ENCODE results near the gene SGCB.

Gene SGCB

GRCh38 chr4:52006887-52007286, 31.2 kb downstream of the SGCB start:
- H3K9me2 ChIP-seq (replicated peaks; ENCODE audit: insufficient read depth, low read length), result no peaks in the 10 kb centered on the region
- H3K4me3 ChIP-seq (ENCODE audit: insufficient read depth, low read length, poor library complexity, severe bottlenecking), result no peak overlapping the region
- H3K27ac ChIP-seq (ENCODE audit: low read depth, low read length), result no peak overlapping the region
- no peak overlapping the region for H2AFZ ChIP-seq (ENCODE audit: low read depth, low read length, severe bottlenecking)
- no peaks in the 10 kb centered on the region for H3K27me3 ChIP-seq (ENCODE audit: low read length)
- H3K9me3 ChIP-seq (ENCODE audit: insufficient read depth, low read length), result no peaks in the 10 kb centered on the region
- TF ChIP-seq CTCF (IDR thresholded peaks at IDR 0.05; ENCODE audit: insufficient read depth, low read length, poor library complexity, severe bottlenecking), result no peak
- no peak for TF ChIP-seq EZH2phosphoT487 (conservative IDR thresholded peaks at IDR 0.05; ENCODE audit: low read length)
- H3K79me2 ChIP-seq (ENCODE audit: insufficient read depth, low read length), result no peaks in the 10 kb centered on the region
- H3K9ac ChIP-seq (ENCODE audit: low read length), result no peak overlapping the region
- H4K20me1 ChIP-seq (ENCODE audit: low read depth, low read length), result no peaks in the 10 kb centered on the region
- no peaks in the 10 kb centered on the region for H3K36me3 ChIP-seq (ENCODE audit: low read length)
- H3K4me2 ChIP-seq (ENCODE audit: low read depth, low read length, poor library complexity, severe bottlenecking), result no peak overlapping the region
- H3F3A ChIP-seq (ENCODE audit: insufficient read depth), result no peaks in the 10 kb centered on the region

- H3F3A ChIP-seq (ENCODE audit: insufficient read depth), result no peaks in the 10 kb centered on the region
Observed at GRCh38 chr4:52005604-52006273, 32.4 kb downstream of the SGCB start.

GRCh38 chr4:52004414-52004813, 33.7 kb downstream of the SGCB start:
- H3K27ac ChIP-seq (ENCODE audit: low read depth, low read length), result no peak overlapping the region
- no peak for TF ChIP-seq CTCF (IDR thresholded peaks at IDR 0.05; ENCODE audit: insufficient read depth, low read length, poor library complexity, severe bottlenecking)
- TF ChIP-seq EZH2phosphoT487 (conservative IDR thresholded peaks at IDR 0.05; ENCODE audit: low read length), result no peak
- H3K36me3 ChIP-seq (ENCODE audit: low read length), result no peaks in the 10 kb centered on the region
- no peaks in the 10 kb centered on the region for H3K9me2 ChIP-seq (replicated peaks; ENCODE audit: insufficient read depth, low read length)
- H3K4me2 ChIP-seq (ENCODE audit: low read depth, low read length, poor library complexity, severe bottlenecking), result no peak overlapping the region
- H2AFZ ChIP-seq (ENCODE audit: low read depth, low read length, severe bottlenecking), result no peak overlapping the region
- H3K27me3 ChIP-seq (ENCODE audit: low read length), result no peaks in the 10 kb centered on the region
- H3K9me3 ChIP-seq (ENCODE audit: insufficient read depth, low read length), result no peaks in the 10 kb centered on the region
- no peak overlapping the region for H3K4me3 ChIP-seq (ENCODE audit: insufficient read depth, low read length, poor library complexity, severe bottlenecking)
- H3F3A ChIP-seq (ENCODE audit: insufficient read depth), result no peaks in the 10 kb centered on the region
- H3K79me2 ChIP-seq (ENCODE audit: insufficient read depth, low read length), result no peaks in the 10 kb centered on the region
- no peak overlapping the region for H3K9ac ChIP-seq (ENCODE audit: low read length)
- no peaks in the 10 kb centered on the region for H4K20me1 ChIP-seq (ENCODE audit: low read depth, low read length)

More at GRCh38 chr4:52005604-52006273, 32.4 kb downstream of the SGCB start:
- H3K36me3 ChIP-seq (ENCODE audit: low read length), result no peaks in the 10 kb centered on the region
- H3K9ac ChIP-seq (ENCODE audit: low read length), result no peak overlapping the region
- H3K4me2 ChIP-seq (ENCODE audit: low read depth, low read length, poor library complexity, severe bottlenecking), result no peak overlapping the region
- no peaks in the 10 kb centered on the region for H3K9me3 ChIP-seq (ENCODE audit: insufficient read depth, low read length)
- H3K27ac ChIP-seq (ENCODE audit: low read depth, low read length), result no peak overlapping the region
- no peak overlapping the region for H3K4me3 ChIP-seq (ENCODE audit: insufficient read depth, low read length, poor library complexity, severe bottlenecking)
- no peak overlapping the region for H2AFZ ChIP-seq (ENCODE audit: low read depth, low read length, severe bottlenecking)
- no peaks in the 10 kb centered on the region for H4K20me1 ChIP-seq (ENCODE audit: low read depth, low read length)
- H3K9me2 ChIP-seq (replicated peaks; ENCODE audit: insufficient read depth, low read length), result no peaks in the 10 kb centered on the region
- H3K27me3 ChIP-seq (ENCODE audit: low read length), result no peaks in the 10 kb centered on the region
- TF ChIP-seq EZH2phosphoT487 (conservative IDR thresholded peaks at IDR 0.05; ENCODE audit: low read length) (no peak), CTCF (IDR thresholded peaks at IDR 0.05; ENCODE audit: insufficient read depth, low read length, poor library complexity, severe bottlenecking) (no peak)
- H3K79me2 ChIP-seq (ENCODE audit: insufficient read depth, low read length), result no peaks in the 10 kb centered on the region

Data from SU-DHL-6 (cell line).